Bronchial epithelial cell (primary cell): ENCODE data around the gene ATP1B3. TPM values are rescaled to one million over a fixed set of nuclear protein-coding genes. Genes with fewer than 3 reads are reported as not detected.

Experiments
- DNase-seq: peaks from one replicate; pipeline ENCODE4 v3.0.0-alpha.2; 2010; ENCODE audit warnings: low read depth
- FAIRE-seq: peaks from 2 replicates; lab custom pipeline; 2011; peaks lifted over from hg19 to GRCh38; lab: Jason Lieb, UNC
- H3K27me3 ChIP-seq: 2 replicates; pipeline ENCODE4 v1.5.1; 2011; ENCODE audit warnings: low read length; ENCODE audit not compliant: control insufficient read depth, insufficient read depth
- H3K36me3 ChIP-seq: 2 replicates; pipeline ENCODE4 v1.5.1; 2011; ENCODE audit warnings: low read length; ENCODE audit not compliant: control insufficient read depth, insufficient read depth
- H3K4me3 ChIP-seq: 2 replicates; pipeline ENCODE4 v1.5.1; 2011; ENCODE audit warnings: mild to moderate bottlenecking, low read depth, low read length, control low read depth
- total RNA-seq: library from RNA; depleted of rRNA; stranded (reverse); fragments of >200 nt; gene quantifications from 2 replicates; pipeline ENCODE4 v1.2.1, GENCODE V29; 2014
- TF ChIP-seq, protein P1 (sequence below): IDR thresholded peaks from 2 replicates; pipeline ENCODE4 v1.5.1; 2011; ENCODE audit warnings: mild to moderate bottlenecking, moderate library complexity, low read length, control low read depth, inconsistent platforms; ENCODE audit not compliant: insufficient read depth, severe bottlenecking

Gene ATP1B3
- total RNA-seq, 1 donor from 2014 or later, result 89.5 TPM

DNA sequence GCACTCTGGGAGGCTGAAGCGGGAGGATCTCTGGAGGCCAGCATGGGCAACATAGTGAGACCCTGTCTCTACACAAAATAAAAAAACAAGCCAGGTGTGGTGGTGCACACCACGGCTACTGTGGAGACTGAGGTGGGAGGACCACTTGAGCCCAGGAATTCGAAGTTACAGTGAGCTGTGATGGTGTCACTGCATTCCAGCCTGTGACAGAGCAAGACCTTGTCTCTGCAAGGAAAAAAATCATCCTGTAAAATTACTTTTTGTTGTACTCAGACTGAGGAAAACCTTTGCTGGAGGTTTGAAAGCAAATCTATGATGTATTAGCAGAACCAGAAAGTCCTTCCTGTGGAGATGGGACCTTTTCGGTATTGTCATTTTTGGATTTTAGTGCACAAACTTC is 63.3 kb downstream of the ATP1B3 start:
- H3K36me3 ChIP-seq, result no peaks in the 10 kb centered on the region
- TF ChIP-seq, protein P1, sequence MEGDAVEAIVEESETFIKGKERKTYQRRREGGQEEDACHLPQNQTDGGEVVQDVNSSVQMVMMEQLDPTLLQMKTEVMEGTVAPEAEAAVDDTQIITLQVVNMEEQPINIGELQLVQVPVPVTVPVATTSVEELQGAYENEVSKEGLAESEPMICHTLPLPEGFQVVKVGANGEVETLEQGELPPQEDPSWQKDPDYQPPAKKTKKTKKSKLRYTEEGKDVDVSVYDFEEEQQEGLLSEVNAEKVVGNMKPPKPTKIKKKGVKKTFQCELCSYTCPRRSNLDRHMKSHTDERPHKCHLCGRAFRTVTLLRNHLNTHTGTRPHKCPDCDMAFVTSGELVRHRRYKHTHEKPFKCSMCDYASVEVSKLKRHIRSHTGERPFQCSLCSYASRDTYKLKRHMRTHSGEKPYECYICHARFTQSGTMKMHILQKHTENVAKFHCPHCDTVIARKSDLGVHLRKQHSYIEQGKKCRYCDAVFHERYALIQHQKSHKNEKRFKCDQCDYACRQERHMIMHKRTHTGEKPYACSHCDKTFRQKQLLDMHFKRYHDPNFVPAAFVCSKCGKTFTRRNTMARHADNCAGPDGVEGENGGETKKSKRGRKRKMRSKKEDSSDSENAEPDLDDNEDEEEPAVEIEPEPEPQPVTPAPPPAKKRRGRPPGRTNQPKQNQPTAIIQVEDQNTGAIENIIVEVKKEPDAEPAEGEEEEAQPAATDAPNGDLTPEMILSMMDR, result no peak
- no peaks in the 10 kb centered on the region for H3K27me3 ChIP-seq
- DNase-seq, result no peak
- H3K4me3 ChIP-seq, result no peak overlapping the region
- no peak for FAIRE-seq

DNA sequence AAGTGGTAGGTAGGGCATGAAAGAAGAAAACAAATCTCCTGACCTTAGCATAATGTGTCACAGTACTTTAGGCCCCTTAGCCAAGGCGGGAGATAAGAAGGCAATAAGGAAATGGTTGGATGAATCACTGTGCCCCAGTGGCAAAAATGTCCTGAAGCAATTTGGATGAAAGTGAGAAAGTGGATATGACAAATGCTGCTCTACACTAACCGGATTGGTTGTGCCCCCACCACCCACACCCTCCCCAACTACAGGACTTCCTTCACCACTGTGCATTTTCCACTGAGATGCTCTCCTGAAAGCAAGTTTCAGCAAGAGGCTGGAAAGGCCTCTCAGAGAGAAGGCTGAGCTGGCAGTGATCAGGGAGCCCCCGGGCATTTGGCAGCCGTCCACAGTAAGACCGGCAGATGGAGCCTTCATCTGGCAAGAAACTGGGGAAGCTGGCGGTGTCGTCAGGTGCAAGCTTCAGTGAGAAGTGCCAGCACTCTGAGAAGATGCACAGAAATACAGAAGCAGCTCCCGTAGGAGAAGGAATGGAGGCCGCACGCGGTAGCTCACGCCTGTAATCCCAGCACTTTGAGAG is 63.8 kb downstream of the ATP1B3 start:
- DNase-seq (peak; percentile 99), FAIRE-seq (peak; percentile 90)
- TF ChIP-seq, protein P1, result peak; percentile 13

GRCh38 chr3:141941093-141941492 is 64.7 kb downstream of the ATP1B3 start:
- FAIRE-seq, result no peak
- TF ChIP-seq, protein P1, result no peak
- DNase-seq, result no peak
- no peaks in the 10 kb centered on the region for H3K36me3 ChIP-seq
- H3K4me3 ChIP-seq, result no peak overlapping the region
- no peaks in the 10 kb centered on the region for H3K27me3 ChIP-seq

More for the DNA sequence above, 63.8 kb downstream of the ATP1B3 start:
- no peaks in the 10 kb centered on the region for H3K27me3 ChIP-seq
- no peak overlapping the region for H3K4me3 ChIP-seq
- no peaks in the 10 kb centered on the region for H3K36me3 ChIP-seq

DNA sequence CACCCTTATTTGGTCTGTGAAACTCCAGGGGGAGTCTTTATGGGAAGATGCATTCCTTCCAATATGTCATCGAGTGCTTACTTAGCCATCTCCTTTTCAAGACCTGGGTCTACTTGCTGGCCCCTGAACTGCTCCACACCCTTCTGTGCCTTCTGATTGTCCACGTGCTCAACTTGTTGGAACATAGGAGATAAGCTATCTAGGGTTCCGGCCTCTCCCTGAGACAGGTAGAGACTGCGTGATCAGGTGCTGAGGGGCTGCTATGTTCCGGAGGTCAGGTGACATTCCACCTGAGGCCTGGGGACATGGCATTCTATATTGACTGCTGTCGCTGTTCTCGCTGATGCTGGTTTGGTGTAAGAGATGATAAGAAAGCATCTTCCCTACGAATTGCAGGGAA is 65.6 kb downstream of the ATP1B3 start:
- H3K36me3 ChIP-seq, result no peaks in the 10 kb centered on the region
- FAIRE-seq, result no peak
- DNase-seq, result no peak
- no peak overlapping the region for H3K4me3 ChIP-seq
- no peaks in the 10 kb centered on the region for H3K27me3 ChIP-seq
- TF ChIP-seq, protein P1, result no peak

DNA sequence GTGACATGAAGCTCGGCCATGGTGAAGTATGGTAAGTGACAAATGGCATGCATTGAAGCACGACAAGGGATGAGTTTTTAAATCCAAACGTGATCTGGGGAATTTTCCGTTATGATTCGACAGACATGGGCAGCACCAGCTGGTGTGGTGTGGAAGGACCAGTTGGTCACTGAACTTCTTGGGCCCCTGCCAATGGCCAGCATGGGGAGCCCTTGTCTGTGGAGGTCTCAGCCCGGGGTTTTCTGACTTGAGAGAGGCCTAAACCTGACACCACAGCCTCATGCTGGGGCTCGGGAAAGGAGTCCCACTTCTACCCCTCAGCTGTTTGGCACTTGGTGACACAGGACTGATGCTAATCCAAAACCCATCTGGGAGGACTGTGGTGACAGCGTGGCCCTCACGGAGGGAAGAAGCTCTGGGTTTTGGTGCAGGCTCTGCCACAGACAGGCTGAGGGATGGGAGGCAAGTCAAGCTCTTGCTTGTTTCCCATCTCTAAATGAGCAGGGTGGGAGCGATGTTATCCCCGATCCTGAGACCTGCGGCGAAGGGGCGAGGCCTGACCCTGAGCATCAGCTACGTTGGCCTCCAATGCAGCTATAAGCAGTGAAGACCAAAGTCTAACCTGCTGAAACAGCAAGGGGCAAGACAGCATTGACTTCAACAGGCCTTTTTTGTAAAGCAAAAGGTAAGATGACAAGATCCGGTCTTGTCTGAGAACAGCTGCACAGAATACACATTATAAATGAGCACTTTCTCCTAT is 69.5 kb downstream of the ATP1B3 start:
- DNase-seq (no peak), FAIRE-seq (no peak)
- Histone ChIP-seq H3K27me3 (no peaks in the 10 kb centered on the region), H3K36me3 (no peaks in the 10 kb centered on the region), H3K4me3 (no peak overlapping the region)
- TF ChIP-seq, protein P1, result no peak

- TF ChIP-seq, protein P1, result no peak
- no peaks in the 10 kb centered on the region for H3K36me3 ChIP-seq
- no peak for DNase-seq
- no peaks in the 10 kb centered on the region for H3K27me3 ChIP-seq
- H3K4me3 ChIP-seq, result no peak overlapping the region
- FAIRE-seq, result no peak
Observed at GRCh38 chr3:141949399-141949798, 73.0 kb downstream of the ATP1B3 start.
